ENCODE measurements around the gene RD3L. TPM values are rescaled to one million over a fixed set of nuclear protein-coding genes. Genes with fewer than 3 reads are reported as not detected.
A peak's percentile ranks its signal among the peaks of the same experiment; 100 is the strongest.

The RD3L gene
- total RNA-seq, 1 donor from 2014 or later = not detected

- Histone ChIP-seq H3K36me3 (peaks cover 38% of the 10 kb centered on the region), H3K4me3 (peak overlapping the region; percentile 18), H3K9me3 (no peaks in the 10 kb centered on the region), H3K27ac (no peak overlapping the region), H3K4me1 (peaks cover 12% of the 10 kb centered on the region), H3K27me3 (ENCODE audit: low read depth) (no peaks in the 10 kb centered on the region)
- intact Hi-C loops (cut with DNase I) = no loop called here
- DNase-seq (peak; percentile 41), ATAC-seq (no peak)
- TF ChIP-seq CTCF (IDR thresholded peaks at IDR 0.05) = no peak
Measured at GRCh38 chr14:103909531-103910261, 32.6 kb downstream of the RD3L start.

DNA sequence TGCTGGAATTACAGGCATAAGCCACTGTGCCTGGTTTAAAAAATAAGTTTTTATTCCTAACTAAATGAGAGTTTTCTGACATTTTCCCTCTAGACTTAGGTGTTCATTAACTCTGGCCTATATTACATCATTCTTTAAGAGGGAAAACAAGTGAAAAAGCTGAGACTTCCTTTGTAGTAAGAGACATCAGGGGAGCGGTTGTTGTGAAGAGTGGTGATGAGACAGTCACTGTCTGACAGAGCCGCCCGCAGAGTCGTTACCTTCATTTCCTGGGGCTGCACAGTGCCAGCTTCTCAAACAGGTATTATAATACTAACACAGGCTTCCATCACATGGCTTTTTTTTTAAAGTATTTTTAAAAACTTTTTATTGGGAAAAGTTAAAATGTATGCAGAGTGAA lies 33.7 kb downstream of the RD3L start:
- ATAC-seq = no peak
- Histone ChIP-seq H3K4me1 (peaks cover 12% of the 10 kb centered on the region), H3K4me3 (no peak overlapping the region), H3K27me3 (ENCODE audit: low read depth) (no peaks in the 10 kb centered on the region), H3K9me3 (no peaks in the 10 kb centered on the region), H3K36me3 (peaks cover 26% of the 10 kb centered on the region), H3K27ac (no peak overlapping the region)
- no peak for DNase-seq
- intact Hi-C loops (cut with DNase I) = no loop called here
- no peak for TF ChIP-seq CTCF (IDR thresholded peaks at IDR 0.05)

GRCh38 chr14:103905842-103906456 lies 36.4 kb downstream of the RD3L start:
- intact Hi-C loops (cut with DNase I) = no loop called here
- Histone ChIP-seq H3K36me3 (peaks cover under 1% of the 10 kb centered on the region), H3K9me3 (no peaks in the 10 kb centered on the region), H3K27me3 (ENCODE audit: low read depth) (no peaks in the 10 kb centered on the region), H3K4me1 (peaks cover 12% of the 10 kb centered on the region), H3K4me3 (no peak overlapping the region), H3K27ac (no peak overlapping the region)
- no peak for TF ChIP-seq CTCF (IDR thresholded peaks at IDR 0.05)
- DNase-seq = peak; percentile 36
- no peak for ATAC-seq

DNA sequence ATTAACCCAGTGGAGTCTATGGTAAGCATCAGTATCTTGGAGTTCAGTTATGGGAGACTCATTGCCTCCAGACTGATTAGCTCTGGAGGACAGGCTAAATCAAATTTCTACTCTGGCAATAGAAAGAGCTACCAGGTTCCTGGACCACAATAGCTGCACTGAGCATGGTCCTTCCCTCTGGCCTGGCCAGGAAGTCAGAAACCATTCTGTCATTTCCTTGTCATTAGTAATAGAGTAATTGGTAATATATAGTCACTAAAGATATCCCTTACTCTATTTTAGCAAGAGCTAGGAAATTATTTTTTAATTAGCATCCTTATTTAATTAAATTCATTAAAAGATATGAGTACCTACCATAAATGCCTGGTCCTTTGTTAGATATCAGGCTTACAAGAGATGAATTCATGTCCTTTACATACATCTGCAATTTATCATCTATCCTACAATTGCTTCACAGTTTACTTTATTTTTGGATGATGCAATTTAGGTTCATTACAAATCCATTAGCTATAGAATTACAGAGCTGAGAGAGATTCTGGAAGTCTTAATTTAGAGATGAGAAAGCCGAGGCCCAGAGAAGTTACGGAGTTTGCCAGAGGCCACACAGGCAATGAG lies 37.7 kb downstream of the RD3L start:
- Histone ChIP-seq H3K4me3 (no peak overlapping the region), H3K27ac (no peak overlapping the region), H3K9me3 (no peaks in the 10 kb centered on the region), H3K4me1 (peaks cover 2% of the 10 kb centered on the region), H3K27me3 (ENCODE audit: low read depth) (no peaks in the 10 kb centered on the region), H3K36me3 (no peaks in the 10 kb centered on the region)
- DNase-seq = no peak
- intact Hi-C loops (cut with DNase I) = no loop called here
- no peak for ATAC-seq
- TF ChIP-seq CTCF (IDR thresholded peaks at IDR 0.05) = no peak

DNA sequence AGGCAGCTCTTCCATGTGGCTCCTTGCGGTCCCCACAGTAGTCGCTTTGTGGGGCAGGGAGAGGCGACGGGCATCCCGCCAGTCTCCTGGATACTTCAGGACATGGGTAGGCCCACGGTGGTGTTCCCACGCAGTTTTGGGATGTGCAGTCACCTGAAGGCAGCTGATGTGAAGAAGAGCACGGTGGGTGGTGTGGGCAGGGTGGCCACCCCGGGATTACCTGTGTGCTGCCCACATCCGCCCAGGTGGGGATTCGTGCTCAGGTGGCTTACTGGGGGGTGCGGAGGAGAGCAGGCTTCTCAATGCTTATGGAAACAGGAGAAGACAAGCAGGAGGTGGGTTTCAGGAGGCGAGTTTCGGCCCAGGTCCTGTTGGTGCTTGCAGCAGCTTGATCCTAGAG lies 42.5 kb downstream of the RD3L start:
- ATAC-seq = no peak
- TF ChIP-seq CTCF (IDR thresholded peaks at IDR 0.05) = no peak
- no peak for DNase-seq

More for the DNA sequence above, 42.5 kb downstream of the RD3L start:
- Histone ChIP-seq H3K4me1 (no peaks in the 10 kb centered on the region), H3K36me3 (no peaks in the 10 kb centered on the region), H3K27ac (no peak overlapping the region), H3K27me3 (ENCODE audit: low read depth) (no peaks in the 10 kb centered on the region), H3K9me3 (no peaks in the 10 kb centered on the region), H3K4me3 (no peak overlapping the region)
- intact Hi-C loops (cut with DNase I) = no loop called here

Data from lower lobe of right lung (tissue), 2 donors.